ENCODE results near the gene ANO2.

ANO2 gene

DNA sequence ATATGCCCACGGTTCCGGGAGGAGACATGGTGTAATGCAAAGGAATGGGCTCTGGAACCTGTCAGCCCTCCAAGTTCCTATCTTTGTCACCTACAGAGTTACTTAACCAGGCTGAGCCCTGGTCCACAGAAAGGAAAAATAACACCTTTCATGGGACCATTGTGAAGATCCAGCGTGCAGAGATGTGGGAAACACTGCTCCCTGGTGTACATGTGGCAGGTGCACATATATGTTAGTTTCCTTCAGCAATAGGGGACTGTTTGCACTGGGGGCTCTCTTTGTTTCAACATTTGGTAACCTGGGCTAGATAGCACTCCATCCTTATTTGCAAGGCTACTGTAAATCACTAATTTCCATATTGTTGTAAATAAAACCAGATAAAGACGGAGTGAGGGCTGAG lies 72.3 kb downstream of the ANO2 start:
- TF ChIP-seq TAF1 (IDR thresholded peaks at IDR 0.05; ENCODE audit: borderline replicate concordance, insufficient read depth, low read length) (no peak), FOXP2 (optimal IDR thresholded peaks at IDR 0.05; ENCODE audit: borderline replicate concordance, extremely low read depth, extremely low read length, insufficient read depth) (no peak), POLR2AphosphoS5 (IDR thresholded peaks at IDR 0.05; ENCODE audit: low read depth, low read length) (no peak), SIN3A (IDR thresholded peaks at IDR 0.05; ENCODE audit: borderline replicate concordance, insufficient read depth, low read length) (no peak)
- TF ChIP-seq, protein P1, sequence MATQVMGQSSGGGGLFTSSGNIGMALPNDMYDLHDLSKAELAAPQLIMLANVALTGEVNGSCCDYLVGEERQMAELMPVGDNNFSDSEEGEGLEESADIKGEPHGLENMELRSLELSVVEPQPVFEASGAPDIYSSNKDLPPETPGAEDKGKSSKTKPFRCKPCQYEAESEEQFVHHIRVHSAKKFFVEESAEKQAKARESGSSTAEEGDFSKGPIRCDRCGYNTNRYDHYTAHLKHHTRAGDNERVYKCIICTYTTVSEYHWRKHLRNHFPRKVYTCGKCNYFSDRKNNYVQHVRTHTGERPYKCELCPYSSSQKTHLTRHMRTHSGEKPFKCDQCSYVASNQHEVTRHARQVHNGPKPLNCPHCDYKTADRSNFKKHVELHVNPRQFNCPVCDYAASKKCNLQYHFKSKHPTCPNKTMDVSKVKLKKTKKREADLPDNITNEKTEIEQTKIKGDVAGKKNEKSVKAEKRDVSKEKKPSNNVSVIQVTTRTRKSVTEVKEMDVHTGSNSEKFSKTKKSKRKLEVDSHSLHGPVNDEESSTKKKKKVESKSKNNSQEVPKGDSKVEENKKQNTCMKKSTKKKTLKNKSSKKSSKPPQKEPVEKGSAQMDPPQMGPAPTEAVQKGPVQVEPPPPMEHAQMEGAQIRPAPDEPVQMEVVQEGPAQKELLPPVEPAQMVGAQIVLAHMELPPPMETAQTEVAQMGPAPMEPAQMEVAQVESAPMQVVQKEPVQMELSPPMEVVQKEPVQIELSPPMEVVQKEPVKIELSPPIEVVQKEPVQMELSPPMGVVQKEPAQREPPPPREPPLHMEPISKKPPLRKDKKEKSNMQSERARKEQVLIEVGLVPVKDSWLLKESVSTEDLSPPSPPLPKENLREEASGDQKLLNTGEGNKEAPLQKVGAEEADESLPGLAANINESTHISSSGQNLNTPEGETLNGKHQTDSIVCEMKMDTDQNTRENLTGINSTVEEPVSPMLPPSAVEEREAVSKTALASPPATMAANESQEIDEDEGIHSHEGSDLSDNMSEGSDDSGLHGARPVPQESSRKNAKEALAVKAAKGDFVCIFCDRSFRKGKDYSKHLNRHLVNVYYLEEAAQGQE (IDR thresholded peaks at IDR 0.05; ENCODE audit: insufficient read depth in 1 of 2, low read depth in 2 of 2, low read length in 2 of 2) = no peak

DNA sequence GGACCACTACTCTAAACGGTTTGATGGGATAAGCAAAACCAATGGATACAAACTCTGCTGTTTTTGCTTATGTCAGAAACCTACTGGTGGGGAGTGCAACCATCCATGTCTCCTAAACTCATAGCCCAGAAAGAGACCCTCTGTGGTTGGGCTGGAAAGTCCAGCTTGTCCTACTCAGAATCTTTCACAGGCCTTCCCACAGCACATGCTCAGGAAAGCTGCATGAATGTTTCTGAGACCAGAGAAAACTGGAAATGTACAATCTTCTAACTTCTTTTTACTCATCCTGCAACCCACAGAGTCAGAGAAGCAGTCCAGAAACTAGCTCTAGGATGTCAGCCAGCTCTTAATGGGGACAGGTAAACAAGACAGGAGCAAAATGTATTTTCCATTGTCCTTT lies 73.3 kb downstream of the ANO2 start:
- TF ChIP-seq FOXP2 (optimal IDR thresholded peaks at IDR 0.05; ENCODE audit: borderline replicate concordance, extremely low read depth, extremely low read length, insufficient read depth) (no peak), POLR2AphosphoS5 (IDR thresholded peaks at IDR 0.05; ENCODE audit: low read depth, low read length) (no peak), SIN3A (IDR thresholded peaks at IDR 0.05; ENCODE audit: borderline replicate concordance, insufficient read depth, low read length) (no peak), TAF1 (IDR thresholded peaks at IDR 0.05; ENCODE audit: borderline replicate concordance, insufficient read depth, low read length) (no peak)
- TF ChIP-seq, protein P1 (IDR thresholded peaks at IDR 0.05; ENCODE audit: insufficient read depth in 1 of 2, low read depth in 2 of 2, low read length in 2 of 2) = no peak

DNA sequence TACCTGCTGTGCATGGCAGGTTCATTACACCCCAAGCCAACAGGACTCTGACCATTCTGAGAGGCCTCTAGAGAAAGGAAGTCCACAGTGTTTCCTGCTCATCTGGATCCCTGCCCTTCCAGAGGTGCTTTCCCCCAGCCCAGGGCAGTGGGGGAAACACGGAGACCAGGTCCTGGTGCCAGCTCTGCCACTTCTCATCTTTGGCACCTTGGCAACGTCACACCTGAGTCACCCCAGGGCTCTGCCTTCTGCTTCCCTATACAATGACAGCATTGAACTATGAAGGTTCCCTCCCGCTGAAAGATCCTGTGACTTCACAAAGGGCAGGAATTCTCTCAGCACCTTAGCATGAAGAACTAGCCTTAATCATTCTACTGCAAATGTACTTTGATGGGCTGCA lies 74.9 kb downstream of the ANO2 start:
- TF ChIP-seq SIN3A (IDR thresholded peaks at IDR 0.05; ENCODE audit: borderline replicate concordance, insufficient read depth, low read length) (no peak), TAF1 (IDR thresholded peaks at IDR 0.05; ENCODE audit: borderline replicate concordance, insufficient read depth, low read length) (no peak), FOXP2 (optimal IDR thresholded peaks at IDR 0.05; ENCODE audit: borderline replicate concordance, extremely low read depth, extremely low read length, insufficient read depth) (no peak), POLR2AphosphoS5 (IDR thresholded peaks at IDR 0.05; ENCODE audit: low read depth, low read length) (no peak)
- TF ChIP-seq, protein P1 (IDR thresholded peaks at IDR 0.05; ENCODE audit: insufficient read depth in 1 of 2, low read depth in 2 of 2, low read length in 2 of 2) = no peak

DNA sequence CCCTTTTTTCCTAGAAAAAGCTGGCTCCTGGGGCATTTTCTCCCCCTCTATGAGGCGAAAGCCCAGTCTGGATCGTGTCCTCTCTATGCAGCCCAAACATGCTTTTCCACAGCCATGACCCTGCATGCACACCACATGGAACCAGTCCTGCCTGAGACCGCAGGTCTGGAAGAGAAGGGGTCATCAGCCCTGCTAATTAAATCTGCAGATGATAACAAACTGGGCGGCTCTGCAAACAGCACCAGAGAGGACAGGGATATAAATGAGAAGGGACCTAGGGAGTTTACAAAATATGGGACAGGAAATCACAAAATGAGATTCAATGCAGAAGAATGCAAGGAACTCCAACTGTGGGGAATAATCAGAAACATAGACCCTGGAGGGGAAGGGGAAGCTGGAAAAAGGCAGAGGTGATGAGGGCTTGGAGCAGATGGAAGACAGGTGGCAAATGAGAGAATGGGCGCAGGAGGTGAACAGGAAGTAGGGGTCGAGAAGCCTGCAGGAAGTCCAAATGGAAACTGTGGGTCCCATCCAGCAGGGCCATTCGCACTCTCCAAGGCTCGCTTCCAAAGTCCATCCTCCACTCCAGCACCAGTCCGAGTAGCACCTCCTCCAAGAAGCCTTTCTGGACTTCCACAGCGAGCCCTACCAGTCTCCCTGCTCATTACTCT lies 76.3 kb downstream of the ANO2 start:
- no peak for TF ChIP-seq TAF1 (IDR thresholded peaks at IDR 0.05; ENCODE audit: borderline replicate concordance, insufficient read depth, low read length)
- no peak for TF ChIP-seq SIN3A (IDR thresholded peaks at IDR 0.05; ENCODE audit: borderline replicate concordance, insufficient read depth, low read length)
- TF ChIP-seq FOXP2 (optimal IDR thresholded peaks at IDR 0.05; ENCODE audit: borderline replicate concordance, extremely low read depth, extremely low read length, insufficient read depth) = no peak
- no peak for TF ChIP-seq POLR2AphosphoS5 (IDR thresholded peaks at IDR 0.05; ENCODE audit: low read depth, low read length)
- TF ChIP-seq, protein P1 (IDR thresholded peaks at IDR 0.05; ENCODE audit: insufficient read depth in 1 of 2, low read depth in 2 of 2, low read length in 2 of 2) = no peak
